Hematopoietic multipotent progenitor cell treated with erythropoietin and hydrocortisone succinate and interleukin-3 and kit ligand, for 17 days (in vitro differentiated cells): Measurements from ENCODE around the gene PHLDA3.

ENCODE experiments used
- DNase-seq: peaks from one replicate; pipeline ENCODE4 v3.0.0-alpha.2; 2015; ENCODE audit warnings: low spot score

PHLDA3 gene

DNA sequence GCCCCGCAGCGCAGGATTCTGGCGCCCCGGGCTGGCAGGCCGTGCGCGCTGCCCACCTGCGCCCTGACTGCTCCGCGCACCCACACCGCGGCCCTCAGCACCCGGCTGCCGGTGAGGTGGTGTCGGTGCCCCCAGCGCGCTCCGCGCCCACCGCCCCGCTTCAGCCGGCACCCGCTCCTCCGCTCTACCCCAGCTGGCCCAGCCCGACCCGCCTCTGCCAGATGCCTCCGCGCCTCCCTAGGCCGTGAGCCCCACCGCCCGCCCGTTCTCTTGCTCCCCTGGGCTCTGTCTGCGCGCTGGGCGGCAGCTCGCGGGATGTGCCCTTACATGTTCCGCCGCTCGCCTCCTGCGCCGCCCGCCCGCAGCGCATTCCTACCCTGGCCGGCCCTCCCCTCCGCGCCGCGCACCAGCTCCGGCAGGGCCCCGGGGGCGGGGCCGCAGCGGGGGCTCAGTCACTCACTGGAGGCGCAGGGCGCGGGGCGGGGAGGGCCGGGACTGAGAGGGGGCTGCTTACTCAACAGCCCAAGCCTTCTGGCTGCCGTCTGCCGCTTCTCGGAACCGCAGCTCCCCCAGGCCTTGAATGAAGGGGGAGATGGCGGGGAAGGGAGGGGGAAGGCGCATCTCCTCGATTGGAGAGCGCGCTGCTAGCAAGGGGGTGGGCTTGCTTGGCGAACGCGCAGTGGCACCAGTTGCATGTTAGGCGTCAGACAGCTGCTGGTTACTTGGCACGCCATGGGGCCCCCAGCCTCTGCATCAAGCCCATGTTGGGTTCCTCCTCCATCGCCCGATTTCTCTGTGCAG lies at the start of gene PHLDA3:
Gene PHLDA3 (minus strand): TSS at position 345 of the 801 bp plus-strand sequence. CDS start 402 bp downstream, outside the sequence.
- DNase-seq = no peak

DNA sequence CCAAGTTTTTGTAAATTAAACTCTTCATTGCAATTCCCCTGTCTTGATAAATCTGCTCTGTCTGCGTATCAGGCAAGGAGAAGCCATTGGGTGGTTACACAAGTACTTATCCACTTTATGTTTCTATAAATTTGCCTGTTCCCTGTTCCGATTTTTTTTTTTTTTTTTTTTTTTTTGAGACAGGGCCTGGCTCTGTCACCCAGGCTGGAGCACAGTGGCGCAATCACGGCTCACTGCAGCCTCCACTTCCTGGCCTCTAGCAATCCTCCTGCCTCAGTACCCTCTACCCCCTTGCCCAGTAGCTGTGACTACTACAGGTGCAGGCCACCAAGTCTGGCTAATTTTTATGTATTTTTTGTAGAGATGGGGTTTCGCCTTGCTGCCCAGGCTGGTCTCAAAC lies 49.1 kb upstream of the PHLDA3 start:
- DNase-seq = no peak

DNA sequence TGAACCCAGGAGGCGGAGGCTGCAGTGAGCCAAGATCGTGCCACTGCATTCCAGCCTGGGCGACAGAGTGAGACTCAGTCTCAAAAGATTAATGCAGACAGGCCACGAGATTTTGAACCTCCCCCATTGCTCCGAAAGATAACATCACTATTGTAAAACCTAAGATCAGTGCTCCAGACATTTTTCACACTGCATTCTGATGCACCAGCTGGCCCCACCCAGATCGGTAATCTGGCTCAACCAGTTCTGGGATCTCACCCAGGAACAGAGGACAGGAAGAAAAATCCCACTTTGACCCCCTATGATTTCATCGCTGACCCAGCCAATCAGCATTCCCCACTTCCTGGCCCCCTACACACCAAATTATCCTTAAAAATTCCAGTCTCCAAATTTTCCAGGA lies 48.6 kb upstream of the PHLDA3 start:
- no peak for DNase-seq

DNA sequence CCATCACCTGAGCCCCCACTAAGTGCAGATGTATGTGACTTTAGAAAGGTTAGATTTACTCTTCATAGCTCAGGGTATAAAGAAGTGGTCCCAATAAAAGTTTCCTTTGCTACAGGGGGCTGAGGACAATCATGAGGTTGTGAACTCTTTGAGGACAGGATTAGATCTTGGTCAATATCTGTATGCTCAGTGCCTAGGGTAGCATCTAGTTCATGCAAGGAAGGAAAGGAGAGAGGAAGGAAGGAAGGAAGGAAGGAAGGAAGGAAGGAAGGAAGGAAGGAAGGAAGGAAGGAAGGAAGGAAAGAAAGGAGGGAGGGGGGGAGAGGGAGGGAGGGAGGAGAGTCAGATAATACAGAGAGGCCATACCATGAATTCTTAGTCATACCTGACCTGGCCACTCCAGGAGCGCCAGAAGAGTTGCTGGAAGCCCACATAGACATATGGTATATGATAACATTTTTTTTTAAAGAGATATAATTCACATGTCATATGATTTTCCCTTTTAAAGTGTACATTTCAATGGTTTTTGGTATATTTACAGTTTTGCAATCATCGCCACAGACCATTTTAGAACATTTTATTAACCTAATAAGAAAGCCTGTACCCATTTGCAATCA lies 47.6 kb upstream of the PHLDA3 start:
- no peak for DNase-seq

DNA sequence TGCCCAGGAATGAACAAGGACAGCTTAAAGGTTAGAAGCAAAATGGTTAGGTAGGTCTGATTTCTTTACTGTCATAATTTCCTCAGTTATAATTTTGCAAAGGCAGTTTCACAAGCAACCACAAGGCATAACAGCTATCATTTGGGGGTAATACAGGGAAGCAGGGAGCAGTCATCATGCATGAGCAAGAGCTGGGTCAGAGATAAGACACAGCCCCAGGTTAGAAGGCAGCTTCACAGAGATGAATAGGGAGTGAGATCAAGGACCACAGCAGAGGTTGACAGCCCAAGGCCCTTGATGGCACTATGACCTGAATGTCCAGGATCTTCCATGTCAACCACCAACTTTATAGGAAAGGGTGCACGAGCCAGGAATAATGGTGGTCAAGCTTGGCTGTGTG lies 46.9 kb upstream of the PHLDA3 start:
- DNase-seq = no peak

DNA sequence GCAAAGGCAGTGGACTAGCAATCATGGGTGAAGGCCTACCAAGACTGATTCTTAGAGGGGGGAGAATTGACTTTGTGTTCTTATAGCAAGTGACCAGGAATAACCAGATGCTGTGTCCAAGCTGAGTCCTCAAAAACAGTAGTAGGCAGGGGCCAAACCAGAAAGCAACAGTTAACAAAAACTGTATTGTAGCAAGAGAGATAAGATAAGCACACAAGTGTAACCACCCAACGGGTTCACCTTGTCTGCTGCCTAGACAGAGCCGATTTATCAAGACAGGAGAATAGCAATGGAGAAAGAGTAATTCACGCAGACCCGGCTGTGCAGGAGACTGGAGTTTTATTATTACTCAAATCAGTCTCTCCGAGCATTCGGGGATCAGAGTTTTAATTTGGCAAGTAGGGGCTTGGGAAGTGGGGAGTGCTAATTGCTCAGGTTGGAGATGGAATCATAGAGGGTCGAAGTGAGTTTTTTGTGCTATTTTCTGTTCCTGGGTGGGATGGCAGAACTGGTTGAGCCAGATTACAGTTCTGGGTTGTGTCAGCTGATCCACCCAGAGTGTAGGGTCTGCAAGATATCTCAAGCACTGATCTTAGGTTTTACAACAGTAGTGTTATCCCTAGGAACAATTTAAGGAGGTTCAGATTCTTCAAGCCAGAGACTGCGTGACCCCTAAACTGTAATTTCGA lies 46.2 kb upstream of the PHLDA3 start:
- DNase-seq = no peak

DNA sequence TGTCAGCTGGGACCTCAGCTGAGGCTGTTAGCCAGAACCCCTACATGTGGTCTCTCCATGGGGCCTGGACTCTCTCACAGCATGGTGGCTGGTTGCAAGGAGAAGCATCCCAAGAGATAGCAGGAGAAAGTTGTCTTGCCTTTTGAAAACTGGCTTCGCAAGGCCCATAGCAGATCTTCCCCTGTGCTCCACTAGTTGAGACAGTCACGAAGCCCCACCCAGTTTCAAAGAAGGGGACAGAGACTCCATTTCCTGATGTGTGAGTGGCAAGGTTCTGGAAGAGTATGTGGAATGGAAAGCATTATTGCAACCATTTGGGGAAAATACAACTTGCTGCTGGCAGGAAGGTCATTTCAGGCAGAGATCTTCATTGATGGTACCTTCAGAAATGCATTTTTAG lies 45.5 kb upstream of the PHLDA3 start:
- no peak for DNase-seq

DNA sequence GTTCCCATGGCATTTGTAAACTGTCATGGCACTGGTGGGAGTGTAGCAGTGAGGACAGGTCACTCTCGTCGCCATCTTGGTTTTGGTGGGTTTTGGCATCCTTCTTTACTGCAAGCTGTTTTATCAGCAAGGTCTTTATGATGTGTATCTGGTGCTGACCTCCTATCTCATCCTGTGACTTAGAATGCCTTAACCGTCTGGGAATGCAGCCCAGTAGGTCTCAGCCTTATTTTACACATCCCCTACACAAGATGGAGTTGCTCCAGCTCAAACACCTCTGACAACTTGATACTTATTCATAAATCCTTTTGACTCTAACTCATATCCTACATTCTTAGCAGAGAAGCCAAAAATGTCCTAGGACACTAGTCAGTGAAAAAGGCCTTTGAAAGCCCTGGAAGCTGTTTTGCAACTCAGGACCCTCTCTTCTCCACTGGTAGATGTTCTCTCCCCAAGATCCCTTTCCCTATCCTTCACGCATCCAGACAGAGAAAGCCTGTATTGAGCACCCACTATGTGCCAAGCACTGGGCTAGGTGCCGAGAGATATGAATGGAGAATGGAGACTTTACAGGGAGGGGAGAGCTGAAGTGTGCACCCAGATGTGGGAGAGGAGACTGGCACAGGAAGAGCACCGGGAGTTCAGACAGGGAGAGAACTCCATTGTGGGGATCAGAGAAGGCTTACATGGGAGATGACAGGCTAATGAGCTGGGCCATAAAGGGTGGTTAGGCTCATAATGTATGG lies 44.7 kb upstream of the PHLDA3 start:
- no peak for DNase-seq

DNA sequence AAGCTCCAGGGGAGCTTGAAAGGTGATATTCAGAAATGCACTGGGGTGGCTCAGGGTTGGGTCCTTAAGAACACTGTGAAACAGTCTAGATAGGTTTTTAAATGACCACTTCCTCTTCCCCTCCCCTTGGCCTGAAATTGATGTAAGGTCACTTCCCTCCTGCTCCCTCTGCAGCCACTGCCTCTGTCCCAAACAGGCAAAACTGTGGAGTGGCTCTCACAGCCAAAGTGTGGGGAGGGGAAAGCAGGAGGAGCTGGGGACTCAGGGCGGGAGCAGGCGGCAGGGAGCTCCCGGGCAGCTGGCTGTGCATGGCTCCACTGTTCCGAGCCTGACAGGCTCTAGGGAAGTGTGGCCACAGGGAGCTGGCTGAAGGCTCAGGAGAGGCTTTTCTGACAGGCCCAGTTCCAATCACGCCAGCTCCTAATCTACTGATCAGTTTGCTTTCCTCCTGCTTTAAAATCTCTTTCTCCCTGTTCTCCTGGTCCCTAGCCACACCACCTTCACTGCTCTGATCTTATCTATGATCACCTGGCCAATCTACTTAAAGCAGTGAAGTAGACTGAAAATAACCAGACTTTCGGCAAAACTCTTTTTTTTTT lies 43.1 kb upstream of the PHLDA3 start:
- no peak for DNase-seq

DNA sequence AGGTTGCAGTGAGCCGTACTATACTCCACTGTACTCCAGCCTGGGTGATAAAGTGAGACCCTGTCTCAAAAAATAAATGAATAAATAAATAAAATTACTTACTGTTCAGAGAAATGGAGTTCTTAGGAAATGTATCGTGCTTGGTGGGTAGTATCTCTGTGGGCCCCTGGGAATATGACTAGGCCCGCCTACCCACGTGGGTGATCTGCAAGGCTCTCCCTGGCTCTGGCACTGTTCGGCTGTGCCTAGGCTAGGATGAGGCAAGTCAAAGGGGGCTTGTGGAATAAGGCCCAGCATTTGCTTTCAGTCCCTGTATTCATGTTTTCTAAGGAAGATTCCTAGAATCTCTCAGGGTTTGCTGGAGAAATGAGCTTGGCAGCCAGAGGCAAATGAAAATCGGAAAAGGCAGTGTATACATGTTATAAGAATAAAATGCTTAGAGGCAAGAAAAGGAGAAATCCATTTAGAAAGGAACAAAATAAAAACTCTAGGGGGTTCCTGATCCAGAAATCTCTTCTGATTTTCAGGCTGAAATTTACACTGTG lies 42.5 kb upstream of the PHLDA3 start:
- no peak for DNase-seq

DNA sequence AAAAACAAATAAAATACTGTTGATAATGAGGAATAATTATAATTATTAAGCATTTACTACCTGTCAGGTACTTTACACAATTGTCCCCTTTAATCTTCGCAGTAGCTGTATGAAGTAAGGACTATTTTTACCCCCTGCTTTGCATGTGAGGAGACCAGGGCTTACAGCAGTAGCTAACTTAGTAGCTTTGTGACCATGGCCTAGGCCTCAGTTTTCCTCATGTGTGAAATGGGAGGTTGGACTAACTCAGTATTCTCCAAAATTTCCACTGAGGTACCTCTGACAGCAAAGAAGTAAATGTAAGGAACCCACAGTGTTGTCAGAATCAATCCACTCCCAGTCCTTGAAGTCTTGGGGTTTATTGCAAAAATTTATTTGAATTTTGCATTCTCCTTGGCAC lies 41.7 kb upstream of the PHLDA3 start:
- no peak for DNase-seq

DNA sequence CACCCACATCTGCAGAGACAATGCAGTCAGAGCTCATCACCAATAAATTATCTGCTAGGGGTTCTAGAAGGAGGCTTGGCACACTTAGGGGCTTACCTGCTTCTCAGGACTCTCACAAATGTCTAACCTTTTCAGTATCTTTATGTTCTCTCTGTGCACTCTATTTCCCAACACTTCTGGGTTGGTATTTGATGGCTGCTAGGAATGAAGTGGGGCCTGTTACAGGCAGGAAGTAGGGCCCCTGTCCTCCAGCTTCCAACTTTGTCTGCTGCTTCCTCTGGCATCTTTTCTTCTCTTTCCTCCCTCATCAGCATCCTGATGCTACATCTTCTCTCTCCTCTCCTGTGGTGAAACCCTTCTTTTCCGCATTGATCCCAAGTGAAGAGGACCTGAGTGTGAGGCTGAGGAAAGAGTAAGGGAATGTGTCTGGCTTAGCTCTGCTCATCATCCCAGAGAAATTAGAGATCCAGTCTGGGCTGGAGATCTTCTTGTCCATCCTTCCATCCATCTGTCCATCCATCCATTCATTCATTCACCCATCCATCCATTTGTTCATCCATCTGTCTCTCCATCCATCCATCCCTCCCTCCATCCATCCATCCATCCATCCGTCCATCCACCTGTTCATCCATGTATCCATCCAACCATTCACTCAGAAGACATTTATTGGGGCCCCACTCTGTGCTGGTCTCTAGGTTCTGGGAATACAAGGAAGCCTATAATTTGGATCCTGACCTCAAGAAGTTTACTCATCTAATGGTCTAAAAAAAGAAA lies 40.8 kb upstream of the PHLDA3 start:
- no peak for DNase-seq

DNA sequence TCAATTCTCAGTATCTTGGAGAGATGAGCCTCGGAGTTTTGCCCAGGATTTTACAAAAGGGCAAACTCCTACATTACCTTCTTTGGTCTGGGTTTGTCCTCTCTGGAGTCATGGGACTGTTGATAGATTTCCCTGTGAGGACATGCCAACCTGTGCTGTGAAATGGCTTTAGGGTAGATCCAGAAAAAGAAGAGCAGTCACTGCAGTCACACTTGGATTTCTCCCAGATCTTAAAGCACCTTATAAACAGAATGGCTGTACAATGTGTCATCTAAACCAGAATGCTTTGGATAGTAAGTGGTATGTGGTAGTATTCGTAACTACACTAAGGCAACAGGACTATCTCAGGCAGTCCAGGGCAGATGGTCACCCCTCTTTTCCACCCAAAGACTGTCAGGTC lies 39.8 kb upstream of the PHLDA3 start:
- no peak for DNase-seq

DNA sequence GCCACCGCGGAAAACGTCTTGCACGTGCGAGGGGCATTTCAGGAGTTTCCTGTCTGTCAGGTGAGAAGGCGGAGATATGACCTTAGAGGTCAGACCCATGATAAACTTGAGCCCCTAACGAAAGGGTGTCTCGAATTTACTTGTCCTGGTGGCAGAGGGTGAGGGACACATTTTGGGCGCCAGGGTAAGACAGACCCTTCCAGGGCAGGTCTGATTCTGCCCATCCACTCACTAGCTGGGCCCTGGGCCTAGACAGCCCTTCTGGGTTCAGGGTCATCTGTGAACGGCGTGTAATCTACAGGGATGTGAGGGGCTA lies 38.3 kb upstream of the PHLDA3 start:
- no peak for DNase-seq

DNA sequence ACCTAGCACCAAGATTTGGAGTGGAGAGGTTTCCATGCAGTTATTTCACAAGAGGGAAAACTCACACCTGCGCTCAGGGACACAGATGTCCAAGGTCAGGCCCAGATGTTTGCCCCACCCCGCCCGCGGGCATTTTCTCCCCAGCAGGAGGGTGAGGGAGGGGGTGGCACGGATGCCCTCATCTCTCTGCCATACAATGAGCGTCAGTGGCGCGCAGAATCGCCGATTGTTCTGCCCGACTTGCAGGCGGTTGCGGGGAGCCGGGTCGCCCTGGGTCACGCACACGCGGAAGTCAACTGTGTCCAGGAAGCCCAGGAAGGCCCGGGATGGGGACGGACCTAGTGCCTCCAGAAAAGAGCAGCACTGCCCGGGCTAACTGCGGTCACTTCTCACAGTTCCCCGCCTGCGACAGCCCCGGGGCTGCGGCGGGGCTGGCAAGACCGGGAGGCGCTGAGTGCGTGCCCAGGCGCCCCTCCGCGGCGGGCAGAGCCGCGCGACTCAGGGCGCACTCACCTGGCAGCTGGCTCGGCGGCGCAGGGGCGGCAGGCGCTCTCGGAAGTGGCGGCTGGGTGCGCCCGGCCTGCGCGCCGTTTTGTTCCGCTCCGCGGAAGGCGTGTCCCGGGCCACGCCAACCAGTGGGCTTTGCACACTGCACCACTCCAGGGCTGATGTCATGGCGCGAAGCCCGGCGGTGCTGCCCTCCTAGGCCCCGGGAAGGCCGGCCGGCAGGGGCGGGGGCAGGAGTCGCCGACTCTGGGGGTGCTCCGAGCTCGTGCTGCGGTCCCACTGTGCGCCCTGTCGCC lies 37.8 kb upstream of the PHLDA3 start, which contains the start of gene CSRP1:
Gene CSRP1 (minus strand): TSS at position 567 of the 803 bp plus-strand sequence. CDS start 10,820 bp downstream, outside the sequence.
- DNase-seq = no peak

DNA sequence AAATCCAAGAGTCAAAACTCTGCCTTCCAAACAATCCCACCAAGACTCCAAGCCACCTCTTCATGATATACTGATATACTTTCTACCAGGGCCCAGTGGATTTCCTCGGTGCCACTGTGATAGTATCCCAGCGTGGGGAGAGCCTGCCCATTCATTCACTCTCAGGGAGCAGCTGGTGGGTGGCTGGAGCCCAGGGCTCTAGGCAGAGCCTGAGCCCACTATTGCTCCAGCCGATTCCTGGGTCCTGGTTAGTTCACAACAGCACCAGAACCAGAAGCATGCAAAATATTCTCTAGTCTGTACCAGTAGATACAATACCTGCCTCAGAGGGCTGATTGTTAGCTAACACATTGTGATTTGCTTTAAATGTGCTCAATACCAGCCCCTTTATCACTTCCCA lies 37.1 kb upstream of the PHLDA3 start:
- DNase-seq = no peak

DNA sequence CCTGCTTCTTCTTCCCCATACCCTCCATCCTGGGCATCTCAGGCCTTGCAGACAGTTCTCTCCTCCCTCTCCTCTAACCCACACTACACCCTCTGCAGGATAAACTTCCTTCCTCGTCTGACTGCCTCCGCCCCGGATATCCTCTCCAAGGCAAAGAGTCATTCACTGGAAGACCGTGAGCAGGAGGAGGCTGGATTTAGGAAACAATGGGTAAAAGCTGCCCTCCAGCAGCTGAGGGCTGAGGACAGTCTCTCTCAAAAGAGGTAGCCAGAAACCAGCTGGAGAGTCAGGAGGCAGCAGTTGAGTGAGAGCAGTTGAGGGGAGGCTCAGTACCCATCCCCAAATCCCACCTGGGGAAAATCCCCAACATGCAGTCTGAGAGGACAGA lies 36.5 kb upstream of the PHLDA3 start:
- no peak for DNase-seq

DNA sequence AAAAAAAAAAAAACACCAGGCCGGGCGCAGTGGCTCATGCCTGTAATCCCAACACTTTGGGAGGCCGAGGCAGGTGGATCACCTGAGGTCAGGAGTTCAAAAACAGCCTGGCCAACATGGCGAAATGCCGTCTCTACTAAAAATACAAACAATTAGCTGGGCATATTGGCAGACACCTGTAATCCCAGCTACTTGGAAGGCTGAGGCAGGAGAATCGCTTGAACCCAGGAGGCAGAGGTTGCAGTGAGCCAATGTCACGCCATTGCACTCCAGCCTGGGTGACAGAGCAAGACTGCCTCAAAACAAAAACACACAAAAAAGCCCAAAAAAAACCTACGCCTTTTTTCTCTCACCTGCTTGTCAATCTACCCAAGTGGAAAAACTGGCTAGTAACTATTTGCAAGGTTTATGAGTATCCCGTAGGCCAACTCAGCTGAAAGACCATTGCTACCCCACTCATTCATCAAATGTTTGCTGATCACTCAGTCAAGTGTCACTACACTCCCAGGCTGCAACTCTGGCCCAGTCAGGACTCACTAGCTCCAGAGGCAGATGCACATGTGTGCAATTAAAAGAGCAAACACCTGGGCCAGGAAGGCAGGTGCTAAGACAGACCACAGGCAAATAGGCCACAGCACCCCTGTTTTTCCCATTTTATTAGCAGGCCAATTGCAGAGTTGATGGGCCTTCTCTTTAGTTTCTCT lies 36.0 kb upstream of the PHLDA3 start:
- no peak for DNase-seq

DNA sequence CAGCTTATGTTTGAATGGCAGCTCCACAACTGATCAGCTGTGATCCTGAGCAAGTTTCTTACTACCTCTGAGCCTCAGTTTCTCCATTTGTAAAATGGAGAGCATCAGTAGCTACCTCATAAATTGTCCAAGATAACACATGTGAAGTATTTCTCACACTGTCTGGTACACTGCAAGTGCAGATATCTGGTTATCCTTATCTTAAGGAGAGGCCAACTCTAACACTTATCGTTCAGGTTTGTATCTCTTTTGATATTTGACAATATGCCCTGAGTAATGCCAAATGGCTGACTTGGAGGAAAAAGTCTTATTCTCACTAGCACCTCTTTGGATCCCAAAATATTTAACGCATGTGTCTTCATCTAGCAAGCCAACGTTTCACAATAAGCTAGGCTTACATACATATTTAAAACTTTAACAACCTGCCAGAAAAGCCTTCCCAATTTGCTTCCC lies 35.2 kb upstream of the PHLDA3 start:
- no peak for DNase-seq
